GM18505 (cell line): ENCODE data around the gene CHAF1B.

Source experiments
- ATAC-seq: cut with Tn5 transposase; IDR thresholded peaks from one replicate; pipeline ENCODE4 v1.9.1; 2021; ENCODE audit not compliant: unreplicated experiment
- POLR2A ChIP-seq: IDR thresholded peaks from 4 replicates; pipeline ENCODE4 v1.6.1; 2011; ENCODE audit warnings: borderline replicate concordance; ENCODE audit not compliant: insufficient read depth, insufficient read length; ENCODE audit errors: extremely low read depth

Gene CHAF1B

DNA sequence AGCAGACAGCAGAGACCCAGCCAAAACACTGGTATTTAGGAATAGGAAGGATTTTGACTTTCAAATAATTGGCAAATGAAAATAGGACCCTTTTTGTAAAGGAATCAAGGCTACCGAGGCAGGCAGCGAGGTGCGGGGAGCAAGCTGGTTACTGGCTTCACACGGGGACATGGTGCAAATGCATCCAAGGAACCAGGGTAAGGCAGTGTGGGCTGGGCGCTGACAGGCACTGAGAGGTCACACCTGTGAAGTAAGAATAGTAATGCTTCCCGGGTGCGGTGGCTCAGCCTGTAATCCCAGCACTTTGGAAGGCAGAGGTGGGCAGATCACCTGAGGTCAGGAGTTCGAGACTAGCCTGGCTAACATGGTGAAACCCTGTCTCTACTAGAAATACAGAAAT lies 15.5 kb downstream of the CHAF1B start:
- TF ChIP-seq POLR2A = no peak
- no peak for ATAC-seq

DNA sequence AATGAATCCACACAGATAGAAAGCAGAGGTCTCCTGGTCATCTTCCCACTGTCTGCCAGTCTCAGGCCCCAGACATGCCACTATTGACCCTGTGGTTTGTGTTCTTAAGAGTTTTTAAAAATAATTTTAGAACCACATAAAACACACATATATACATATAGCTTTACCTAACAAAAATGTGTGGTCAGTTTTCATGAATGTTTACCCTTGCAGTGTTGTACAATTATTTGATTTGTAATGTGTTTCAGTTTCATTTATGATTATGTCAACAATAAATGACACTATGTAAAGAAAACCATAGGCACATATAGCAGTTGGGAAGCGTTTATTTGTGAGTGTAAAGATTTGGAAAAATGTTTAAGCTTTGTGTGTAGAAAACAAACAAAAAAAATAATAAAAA lies 17.1 kb downstream of the CHAF1B start:
- TF ChIP-seq POLR2A = no peak
- ATAC-seq = no peak

DNA sequence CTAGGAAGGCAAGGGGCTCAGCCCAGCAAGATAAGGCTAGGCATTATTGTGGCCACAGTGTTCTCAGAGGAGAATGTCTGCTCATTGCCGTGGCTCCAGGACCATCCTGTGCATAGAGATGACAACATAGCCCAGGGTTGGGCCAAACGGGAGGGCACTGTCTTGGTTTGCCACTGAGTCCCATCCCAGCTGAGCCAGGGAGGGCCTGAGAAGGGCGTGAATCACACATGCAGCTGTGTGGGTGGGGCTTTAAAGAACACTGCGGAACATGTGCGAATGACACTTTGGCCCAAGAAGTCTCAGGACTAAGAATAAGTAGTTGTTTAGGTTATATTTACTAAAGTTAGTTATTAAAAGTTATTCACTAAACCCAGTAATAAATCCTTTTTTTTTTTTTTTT lies 18.5 kb downstream of the CHAF1B start:
- no peak for ATAC-seq
- TF ChIP-seq POLR2A = no peak

DNA sequence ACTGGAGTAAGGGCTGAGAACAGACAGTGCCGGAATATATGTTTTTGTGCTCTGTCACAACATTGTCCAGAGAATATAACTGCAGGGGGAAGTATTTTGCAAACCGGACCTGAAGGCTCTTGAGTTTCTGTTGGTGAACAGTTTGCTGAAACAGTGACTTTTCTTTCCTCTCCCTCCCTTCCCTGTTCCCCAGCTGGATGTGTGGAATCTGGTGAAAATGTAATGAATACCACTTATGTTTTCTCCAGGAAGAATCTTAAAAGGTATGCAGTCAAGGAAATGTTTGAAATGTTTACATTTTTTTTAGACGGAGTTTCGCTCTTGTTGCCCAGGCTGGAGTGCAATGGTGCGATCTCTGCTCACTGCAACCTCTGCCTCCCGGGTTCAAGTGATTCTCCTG lies 23.4 kb downstream of the CHAF1B start:
- no peak for TF ChIP-seq POLR2A
- ATAC-seq = no peak

DNA sequence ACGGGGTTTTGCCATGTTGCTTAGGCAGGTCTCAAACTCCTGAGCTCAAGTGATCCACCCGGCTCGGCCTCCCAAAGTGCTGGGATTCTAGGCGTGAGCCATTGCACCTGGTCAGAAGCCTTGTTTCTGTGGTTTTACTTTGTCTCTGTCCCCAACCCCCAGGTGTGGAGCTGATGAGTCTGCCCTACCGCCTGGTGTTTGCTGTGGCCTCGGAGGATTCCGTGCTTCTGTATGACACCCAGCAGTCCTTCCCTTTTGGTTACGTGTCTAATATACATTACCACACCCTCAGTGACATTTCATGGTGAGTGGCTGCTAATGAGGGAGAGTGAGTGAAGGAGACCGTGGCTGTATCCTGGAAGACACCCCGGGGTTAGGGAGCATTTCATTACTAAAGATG lies 26.1 kb downstream of the CHAF1B start:
- no peak for ATAC-seq
- no peak for TF ChIP-seq POLR2A

DNA sequence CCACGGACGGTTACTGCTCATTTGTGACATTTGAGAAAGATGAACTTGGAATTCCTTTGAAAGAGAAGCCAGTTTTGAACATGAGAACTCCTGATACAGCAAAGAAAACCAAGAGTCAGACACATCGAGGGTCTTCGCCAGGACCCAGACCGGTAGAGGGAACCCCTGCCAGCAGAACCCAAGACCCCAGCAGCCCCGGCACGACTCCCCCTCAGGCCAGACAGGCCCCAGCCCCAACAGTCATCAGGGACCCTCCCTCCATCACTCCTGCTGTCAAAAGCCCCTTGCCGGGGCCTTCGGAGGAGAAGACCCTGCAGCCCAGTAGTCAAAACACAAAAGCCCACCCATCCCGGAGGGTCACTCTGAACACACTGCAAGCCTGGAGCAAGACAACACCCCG lies 27.7 kb downstream of the CHAF1B start:
- no peak for ATAC-seq
- TF ChIP-seq POLR2A = no peak

DNA sequence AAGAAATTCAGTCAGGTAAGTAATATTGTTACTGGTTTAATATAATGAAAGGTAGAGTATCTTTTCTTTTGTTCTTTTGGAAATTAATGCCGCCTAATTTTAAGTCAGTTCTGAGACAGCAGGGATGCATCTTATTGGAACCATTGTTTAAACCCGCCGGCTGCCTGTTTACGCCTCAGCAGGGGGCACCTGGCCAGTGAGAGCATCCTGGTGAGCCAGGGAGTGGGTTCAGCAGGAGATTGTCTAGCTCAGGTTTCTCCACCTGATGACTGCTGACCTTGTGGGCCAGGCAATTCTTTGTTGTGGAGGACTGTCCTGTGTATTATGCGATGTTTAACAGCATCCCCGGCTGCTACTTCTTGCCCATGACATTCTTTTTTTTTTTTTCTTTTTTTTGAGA lies 30.2 kb downstream of the CHAF1B start:
- no peak for TF ChIP-seq POLR2A
- no peak for ATAC-seq

DNA sequence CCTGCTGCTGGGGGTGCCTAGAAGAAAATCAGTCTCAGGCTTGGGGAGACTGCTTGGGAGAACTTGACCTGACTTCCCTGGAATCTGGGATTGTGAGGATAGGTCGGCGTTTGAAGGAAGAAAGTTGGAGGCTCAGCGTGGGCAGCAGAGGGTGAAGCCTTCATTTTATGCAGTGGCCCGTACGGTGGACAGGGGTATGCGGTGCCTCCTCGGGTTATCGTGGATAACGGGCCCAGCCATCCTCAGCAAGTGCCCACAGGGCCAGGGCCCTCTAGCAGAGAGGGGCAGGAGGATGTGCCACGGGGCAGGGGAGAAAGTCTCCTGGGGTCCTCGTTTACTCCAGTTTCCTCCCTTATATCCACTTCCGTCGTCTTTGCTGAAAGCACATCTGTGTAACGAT lies 34.0 kb downstream of the CHAF1B start:
- TF ChIP-seq POLR2A = no peak
- no peak for ATAC-seq

DNA sequence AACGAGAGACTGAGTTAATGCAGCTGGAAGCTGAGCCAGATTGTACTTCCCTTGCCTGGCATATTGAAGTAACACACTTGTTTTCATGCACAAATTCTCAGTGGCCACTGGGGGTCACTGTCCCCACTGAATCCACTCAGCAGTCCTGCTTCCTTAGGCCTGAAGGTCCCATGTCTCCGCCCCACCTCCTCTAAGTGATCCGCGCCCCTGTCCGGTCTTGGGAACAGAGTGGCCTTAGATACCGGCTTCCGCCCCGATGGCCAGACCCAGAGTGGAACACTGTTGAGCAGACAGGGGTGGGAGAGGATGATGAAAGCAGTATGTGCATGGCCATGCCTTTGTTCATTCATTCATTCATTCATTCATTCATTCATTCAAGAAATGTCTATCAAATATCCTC lies 34.8 kb downstream of the CHAF1B start:
- no peak for TF ChIP-seq POLR2A
- no peak for ATAC-seq

DNA sequence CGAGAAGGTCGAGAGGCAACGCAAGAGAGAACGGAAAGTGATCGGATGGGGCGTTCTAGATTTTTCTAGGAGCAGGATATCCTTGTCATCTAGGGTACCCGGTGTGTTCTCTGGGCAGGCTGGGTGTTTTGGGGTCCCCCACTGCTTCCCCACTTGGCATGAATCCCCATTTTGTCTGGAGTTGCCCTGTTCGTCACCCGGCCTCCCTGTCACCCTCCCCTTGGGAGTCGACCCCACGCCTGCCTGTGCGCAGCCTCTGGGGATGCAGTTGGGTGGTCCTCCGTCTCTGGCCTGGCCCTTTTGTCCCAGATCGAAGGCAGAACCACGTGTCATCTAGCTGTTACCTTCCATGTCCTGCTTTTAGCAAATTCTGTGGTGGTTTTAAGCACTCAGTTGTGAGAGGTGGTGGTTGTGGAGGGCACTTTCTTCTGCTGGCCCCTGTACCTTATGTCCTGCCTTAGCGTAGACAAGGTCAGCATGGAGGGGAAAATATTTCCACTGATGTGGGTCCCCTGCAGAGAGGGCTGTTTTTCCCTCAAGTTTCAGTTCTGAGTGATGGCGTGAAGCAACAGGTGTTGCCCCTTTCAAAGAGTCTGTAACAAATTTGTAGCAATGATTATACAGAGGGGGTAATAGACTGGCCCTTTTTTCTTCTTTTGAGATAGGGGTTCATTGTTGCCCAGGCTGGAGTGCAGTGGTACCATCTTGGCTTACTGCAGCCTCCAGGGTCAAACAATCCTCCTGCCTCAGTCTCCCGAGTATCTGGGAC lies 35.6 kb downstream of the CHAF1B start:
- no peak for TF ChIP-seq POLR2A
- ATAC-seq = no peak

DNA sequence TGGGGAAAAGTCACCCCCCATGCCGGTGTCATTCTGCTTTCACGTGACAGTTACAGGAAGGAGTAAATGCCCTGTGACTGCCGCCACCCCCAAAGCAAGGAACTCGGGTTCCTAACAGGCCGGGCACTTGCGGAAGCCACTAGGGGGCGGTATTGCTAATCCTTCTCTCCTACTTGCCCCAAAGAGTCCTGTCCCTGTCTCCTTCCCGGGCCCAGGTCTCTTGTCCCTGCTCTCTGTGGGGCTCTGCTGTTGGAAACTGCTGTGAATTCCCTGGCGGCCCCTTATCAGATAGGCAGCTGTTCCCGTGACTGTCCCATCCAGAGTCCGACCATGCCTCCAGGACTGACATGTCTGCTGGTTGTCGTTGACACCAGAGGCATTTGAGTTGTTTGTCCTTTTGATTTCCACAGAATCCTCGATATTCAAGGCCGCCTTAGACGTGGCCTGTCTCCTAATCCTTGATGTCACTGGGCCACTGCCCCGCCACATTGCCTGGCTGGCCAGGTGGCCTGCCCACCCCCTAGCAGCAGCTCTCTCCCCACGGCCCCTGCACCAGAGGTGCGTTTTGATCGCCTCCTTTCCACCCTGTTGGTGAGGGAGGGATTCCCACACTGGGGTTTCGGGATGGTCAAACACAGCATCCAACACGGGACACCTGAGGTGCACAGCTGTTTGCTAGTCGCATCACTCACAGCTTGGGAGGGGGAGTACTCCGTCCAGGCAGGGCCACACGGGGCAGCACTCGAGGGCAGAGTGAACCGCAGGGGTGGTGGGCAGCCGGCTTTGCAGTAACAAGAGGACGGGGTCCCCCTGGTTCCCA lies 37.3 kb downstream of the CHAF1B start:
- TF ChIP-seq POLR2A = no peak
- no peak for ATAC-seq

DNA sequence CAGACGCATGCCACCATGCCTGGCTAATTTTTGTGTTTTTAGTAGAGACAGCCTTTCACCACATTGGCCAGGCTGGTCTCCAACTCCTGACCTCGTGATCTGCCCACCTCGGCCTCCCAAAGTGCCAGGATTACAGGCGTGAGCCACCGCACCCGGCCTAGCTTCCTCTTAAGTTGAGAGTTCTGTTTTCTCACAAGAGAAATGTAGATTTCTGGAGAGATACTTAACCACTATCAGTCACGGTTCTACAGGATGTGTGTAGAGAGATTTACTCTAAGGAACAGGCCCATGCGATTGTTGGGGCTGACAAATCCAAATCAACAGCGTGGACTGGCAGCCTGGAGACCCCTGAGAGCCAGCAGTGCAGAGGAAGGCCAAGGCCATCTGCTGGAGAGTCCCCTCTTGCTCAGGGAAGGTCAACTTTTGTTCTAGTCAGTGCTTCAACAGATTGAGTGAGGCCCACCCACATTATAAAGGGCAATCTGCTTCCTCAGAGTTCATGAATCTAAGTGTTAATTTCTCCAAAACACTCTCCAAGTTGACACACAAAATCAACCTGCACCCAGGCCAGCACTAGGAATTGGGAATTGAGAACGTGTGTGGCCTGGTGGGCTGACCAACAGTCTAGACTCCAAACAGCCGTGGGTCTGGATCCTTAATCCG lies 38.7 kb downstream of the CHAF1B start:
- TF ChIP-seq POLR2A = no peak
- ATAC-seq = no peak

DNA sequence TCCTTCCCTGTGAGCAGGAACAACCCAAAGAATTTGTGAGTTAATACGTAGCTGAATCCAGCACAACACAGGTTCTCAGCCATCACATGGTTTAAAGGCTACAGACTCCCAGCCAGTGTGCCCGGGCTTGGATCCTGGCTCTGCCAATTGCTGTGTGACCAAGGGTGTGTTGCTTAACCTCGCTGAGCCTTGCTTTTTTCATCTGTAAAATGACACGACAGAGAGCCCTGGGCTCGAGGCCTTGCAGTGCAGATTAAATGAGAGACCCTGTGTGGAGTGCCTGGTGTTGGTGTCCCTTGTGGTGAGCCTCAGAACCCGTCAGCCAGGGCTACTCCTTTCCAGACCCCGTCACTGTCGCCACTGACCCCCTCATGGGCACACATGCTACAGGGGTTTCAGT lies 39.4 kb downstream of the CHAF1B start:
- ATAC-seq = no peak
- TF ChIP-seq POLR2A = no peak

DNA sequence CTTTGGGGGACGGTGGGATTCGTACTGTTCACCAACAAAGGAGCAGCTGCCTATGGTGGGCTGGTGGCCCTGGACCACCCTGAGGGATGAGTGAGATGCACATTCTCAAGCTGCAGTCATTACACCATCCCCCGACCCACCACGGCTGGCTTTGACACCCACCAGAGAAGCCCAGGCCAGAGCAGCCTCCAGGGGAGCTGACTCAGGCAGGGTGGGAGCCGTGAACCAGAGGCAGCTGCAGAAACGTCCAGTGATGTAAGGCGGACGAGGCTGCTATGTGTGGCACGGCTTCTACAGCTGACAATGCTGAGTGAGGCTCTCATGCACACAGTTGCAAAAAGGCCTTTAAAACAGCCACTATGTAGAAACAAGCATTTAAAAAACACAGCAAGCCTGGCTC lies 40.1 kb downstream of the CHAF1B start:
- no peak for TF ChIP-seq POLR2A
- no peak for ATAC-seq

DNA sequence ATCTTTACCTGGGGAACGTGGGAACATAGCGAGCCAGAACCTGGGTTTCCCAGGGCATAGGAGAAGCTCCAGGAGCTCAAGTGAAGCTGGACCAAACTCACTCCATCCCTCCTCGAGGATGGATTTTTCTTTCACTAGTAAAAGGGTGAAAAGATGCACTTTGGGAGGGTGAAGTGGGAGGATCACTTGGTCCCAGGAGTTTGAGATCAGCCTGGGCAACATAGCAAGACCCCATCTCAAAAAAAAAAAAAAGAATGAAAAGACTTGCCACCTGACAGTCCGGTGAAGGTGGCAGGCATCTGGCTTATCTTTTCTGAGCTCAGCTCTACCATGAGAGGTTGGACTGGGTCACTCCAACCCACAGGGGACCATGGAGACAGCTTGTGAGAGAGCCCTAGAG lies 42.3 kb downstream of the CHAF1B start:
- TF ChIP-seq POLR2A = no peak
- no peak for ATAC-seq
